HepG2 (cell line): ENCODE measurements around the gene ARVCF. TPM values are rescaled to one million over a fixed set of nuclear protein-coding genes. Genes with fewer than 3 reads are reported as not detected.

Source experiments
- ASH2L ChIP-seq: fragments of 300-600, 200-600 bp; sonication (generic); IDR thresholded peaks from 2 replicates; pipeline ENCODE4 v1.7.0; 2017; ENCODE audit warnings: low read depth, mild to moderate bottlenecking, moderate library complexity, mixed read lengths, low read length; ENCODE audit not compliant: insufficient read length
- CCDC6 ChIP-seq: sonication (generic); formaldehyde crosslinking; IDR thresholded peaks from 2 replicates; pipeline ENCODE4 v1.8.1; 2022; ENCODE audit warnings: mild to moderate bottlenecking, missing genetic modification reagents, moderate library complexity
- DMAP1 ChIP-seq: IDR thresholded peaks from 2 replicates; pipeline ENCODE4 v1.6.1; 2016
- FOXJ3 ChIP-seq: sonication (generic); formaldehyde crosslinking; IDR thresholded peaks from 2 replicates; pipeline ENCODE4 v1.4.0; 2020; ENCODE audit warnings: missing genetic modification reagents, mild to moderate bottlenecking, borderline replicate concordance
- HDAC6 ChIP-seq: fragments of 200-600 bp; sonication (generic); IDR thresholded peaks from 2 replicates; pipeline ENCODE4 v1.7.0; 2017; ENCODE audit warnings: mild to moderate bottlenecking, antibody characterized with exemption, low read length, low read depth
- MTF2 ChIP-seq: sonication (generic); formaldehyde crosslinking; IDR thresholded peaks from 2 replicates; pipeline ENCODE4 v1.5.0; 2020; ENCODE audit warnings: missing genetic modification reagents, borderline replicate concordance
- MYC ChIP-seq: sonication (generic); formaldehyde crosslinking; IDR thresholded peaks from 2 replicates; pipeline ENCODE4 v1.9.0; 2021; ENCODE audit warnings: missing genetic modification reagents, borderline replicate concordance
- SRF ChIP-seq: IDR thresholded peaks from 2 replicates; pipeline ENCODE4 v1.6.1; 2011; ENCODE audit warnings: mild to moderate bottlenecking, low read depth, low read length, moderate library complexity
- ZNF383 ChIP-seq: sonication (generic); formaldehyde crosslinking; IDR thresholded peaks from 2 replicates; pipeline ENCODE4 v1.4.0; 2020; ENCODE audit warnings: missing genetic modification reagents, mild to moderate bottlenecking, borderline replicate concordance
- ZNF776 ChIP-seq: sonication (generic); formaldehyde crosslinking; IDR thresholded peaks from 2 replicates; pipeline ENCODE4 v1.4.0; 2020; ENCODE audit warnings: mild to moderate bottlenecking, missing genetic modification reagents
- polyA plus RNA-seq, 8 experiments: library from polyadenylated mRNA; depleted of rRNA in 3 of 8; stranded (reverse) in 7 of 8; unstranded in 1 of 8; fragments of >200 nt; fragmentation: Illumina TruSeq in 4 of 8; extraction: Trizol in 4 of 8; gene quantifications; 2 replicates each; pipeline versions ENCODE4 v1.2.1 to v1.2.3, GENCODE V29; 2011 to 2016; ENCODE audit warnings: low read depth in 4 of 8, missing spikeins in 1 of 8, mixed read lengths in 1 of 8; ENCODE audit not compliant: insufficient read depth in 1 of 8
- total RNA-seq, 5 experiments: library from RNA; depleted of rRNA; stranded (reverse); fragments of >200 nt; fragmentation: Illumina TruSeq; extraction: Trizol; gene quantifications; 2 replicates each; pipeline ENCODE4 v1.2.3, GENCODE V29; 2016; ENCODE audit warnings: low read depth in 1 of 5
- TF ChIP-seq, protein P1 (sequence below): sonication (generic); formaldehyde crosslinking; IDR thresholded peaks from 2 replicates; pipeline ENCODE4 v1.4.0; 2020; ENCODE audit warnings: missing genetic modification reagents; ENCODE audit errors: not compliant biosample characterization
- TF ChIP-seq, protein P2 (sequence below): sonication (generic); formaldehyde crosslinking; IDR thresholded peaks from 2 replicates; pipeline ENCODE4 v1.9.0; 2021; ENCODE audit warnings: missing genetic modification reagents, borderline replicate concordance
- TF ChIP-seq, protein P3 (sequence below): sonication (generic); formaldehyde crosslinking; IDR thresholded peaks from 2 replicates; pipeline ENCODE4 v1.4.0; 2020; ENCODE audit warnings: missing genetic modification reagents, borderline replicate concordance

Gene ARVCF
- total and polyA plus RNA-seq, 2 of the 13 experiments (the other 11 are each of a cell fraction or from before 2014, with no cell fraction given) = 16.4 to 17.7 TPM

DNA sequence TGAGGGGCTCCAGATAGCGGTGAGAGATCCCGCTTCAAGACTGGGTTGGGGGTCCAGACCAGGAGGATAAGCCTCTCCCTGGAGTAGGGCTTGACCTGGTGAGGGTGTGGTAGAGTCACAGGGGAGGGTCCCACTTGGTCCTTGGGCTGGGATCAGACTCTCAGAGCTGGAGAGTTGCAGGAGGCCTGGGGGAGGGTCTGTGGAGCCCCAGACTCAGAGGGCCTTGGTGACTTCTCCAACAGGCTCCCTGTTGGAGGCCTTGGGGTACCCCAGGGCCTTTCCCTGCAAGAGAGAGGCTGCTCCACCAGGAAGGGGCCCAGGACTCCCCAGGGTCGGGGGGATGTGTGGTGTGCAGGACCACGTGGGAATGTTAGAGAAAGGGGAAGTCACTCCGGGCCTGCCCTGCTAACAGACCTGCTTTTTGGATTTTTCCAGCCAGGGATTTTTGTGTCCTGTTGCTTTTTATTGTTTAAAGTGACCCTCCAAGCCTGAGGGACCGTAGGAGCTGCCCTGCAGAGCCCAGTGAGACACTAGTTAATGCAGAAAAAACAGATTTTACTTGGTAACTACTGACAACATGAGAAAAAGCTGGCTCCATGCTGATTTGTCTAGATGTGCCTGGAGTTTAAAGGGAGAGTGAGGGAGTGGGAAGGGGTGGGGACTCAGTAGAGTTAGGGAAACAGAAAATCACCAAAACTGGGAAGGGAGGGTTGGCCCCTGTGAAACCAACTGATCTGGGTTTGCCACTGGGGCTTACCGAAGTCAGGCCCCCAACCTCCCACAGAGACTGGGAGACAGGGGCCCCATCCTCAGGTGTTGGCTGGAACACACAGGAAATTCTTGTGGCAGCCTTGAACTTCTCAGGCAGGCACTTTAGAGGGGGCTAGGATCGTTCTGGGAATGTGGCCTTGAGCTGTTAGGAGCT is 74.2 kb downstream of the ARVCF start (continued):
- TF ChIP-seq, protein P1, sequence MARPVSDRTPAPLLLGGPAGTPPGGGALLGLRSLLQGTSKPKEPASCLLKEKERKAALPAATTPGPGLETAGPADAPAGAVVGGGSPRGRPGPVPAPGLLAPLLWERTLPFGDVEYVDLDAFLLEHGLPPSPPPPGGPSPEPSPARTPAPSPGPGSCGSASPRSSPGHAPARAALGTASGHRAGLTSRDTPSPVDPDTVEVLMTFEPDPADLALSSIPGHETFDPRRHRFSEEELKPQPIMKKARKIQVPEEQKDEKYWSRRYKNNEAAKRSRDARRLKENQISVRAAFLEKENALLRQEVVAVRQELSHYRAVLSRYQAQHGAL = no peak
- TF ChIP-seq ZNF776 (CRISPR knock-in tag) = no peak
- TF ChIP-seq DMAP1 (CRISPR knock-in tag) = peak; percentile 44; the same call in 1 of the 2 replicates
- TF ChIP-seq ZNF383 = no peak
- no peak; the same call in 1 of the 2 replicates for TF ChIP-seq MYC
- TF ChIP-seq SRF = no peak
- peak; percentile 59; the same call in 1 of the 2 replicates for TF ChIP-seq CCDC6 (CRISPR knock-in tag)
- TF ChIP-seq FOXJ3 (CRISPR knock-in tag) = no peak
- TF ChIP-seq HDAC6 = no peak
- TF ChIP-seq, protein P2, sequence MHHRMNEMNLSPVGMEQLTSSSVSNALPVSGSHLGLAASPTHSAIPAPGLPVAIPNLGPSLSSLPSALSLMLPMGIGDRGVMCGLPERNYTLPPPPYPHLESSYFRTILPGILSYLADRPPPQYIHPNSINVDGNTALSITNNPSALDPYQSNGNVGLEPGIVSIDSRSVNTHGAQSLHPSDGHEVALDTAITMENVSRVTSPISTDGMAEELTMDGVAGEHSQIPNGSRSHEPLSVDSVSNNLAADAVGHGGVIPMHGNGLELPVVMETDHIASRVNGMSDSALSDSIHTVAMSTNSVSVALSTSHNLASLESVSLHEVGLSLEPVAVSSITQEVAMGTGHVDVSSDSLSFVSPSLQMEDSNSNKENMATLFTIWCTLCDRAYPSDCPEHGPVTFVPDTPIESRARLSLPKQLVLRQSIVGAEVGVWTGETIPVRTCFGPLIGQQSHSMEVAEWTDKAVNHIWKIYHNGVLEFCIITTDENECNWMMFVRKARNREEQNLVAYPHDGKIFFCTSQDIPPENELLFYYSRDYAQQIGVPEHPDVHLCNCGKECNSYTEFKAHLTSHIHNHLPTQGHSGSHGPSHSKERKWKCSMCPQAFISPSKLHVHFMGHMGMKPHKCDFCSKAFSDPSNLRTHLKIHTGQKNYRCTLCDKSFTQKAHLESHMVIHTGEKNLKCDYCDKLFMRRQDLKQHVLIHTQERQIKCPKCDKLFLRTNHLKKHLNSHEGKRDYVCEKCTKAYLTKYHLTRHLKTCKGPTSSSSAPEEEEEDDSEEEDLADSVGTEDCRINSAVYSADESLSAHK (CRISPR knock-in tag) = no peak
- TF ChIP-seq, protein P3, sequence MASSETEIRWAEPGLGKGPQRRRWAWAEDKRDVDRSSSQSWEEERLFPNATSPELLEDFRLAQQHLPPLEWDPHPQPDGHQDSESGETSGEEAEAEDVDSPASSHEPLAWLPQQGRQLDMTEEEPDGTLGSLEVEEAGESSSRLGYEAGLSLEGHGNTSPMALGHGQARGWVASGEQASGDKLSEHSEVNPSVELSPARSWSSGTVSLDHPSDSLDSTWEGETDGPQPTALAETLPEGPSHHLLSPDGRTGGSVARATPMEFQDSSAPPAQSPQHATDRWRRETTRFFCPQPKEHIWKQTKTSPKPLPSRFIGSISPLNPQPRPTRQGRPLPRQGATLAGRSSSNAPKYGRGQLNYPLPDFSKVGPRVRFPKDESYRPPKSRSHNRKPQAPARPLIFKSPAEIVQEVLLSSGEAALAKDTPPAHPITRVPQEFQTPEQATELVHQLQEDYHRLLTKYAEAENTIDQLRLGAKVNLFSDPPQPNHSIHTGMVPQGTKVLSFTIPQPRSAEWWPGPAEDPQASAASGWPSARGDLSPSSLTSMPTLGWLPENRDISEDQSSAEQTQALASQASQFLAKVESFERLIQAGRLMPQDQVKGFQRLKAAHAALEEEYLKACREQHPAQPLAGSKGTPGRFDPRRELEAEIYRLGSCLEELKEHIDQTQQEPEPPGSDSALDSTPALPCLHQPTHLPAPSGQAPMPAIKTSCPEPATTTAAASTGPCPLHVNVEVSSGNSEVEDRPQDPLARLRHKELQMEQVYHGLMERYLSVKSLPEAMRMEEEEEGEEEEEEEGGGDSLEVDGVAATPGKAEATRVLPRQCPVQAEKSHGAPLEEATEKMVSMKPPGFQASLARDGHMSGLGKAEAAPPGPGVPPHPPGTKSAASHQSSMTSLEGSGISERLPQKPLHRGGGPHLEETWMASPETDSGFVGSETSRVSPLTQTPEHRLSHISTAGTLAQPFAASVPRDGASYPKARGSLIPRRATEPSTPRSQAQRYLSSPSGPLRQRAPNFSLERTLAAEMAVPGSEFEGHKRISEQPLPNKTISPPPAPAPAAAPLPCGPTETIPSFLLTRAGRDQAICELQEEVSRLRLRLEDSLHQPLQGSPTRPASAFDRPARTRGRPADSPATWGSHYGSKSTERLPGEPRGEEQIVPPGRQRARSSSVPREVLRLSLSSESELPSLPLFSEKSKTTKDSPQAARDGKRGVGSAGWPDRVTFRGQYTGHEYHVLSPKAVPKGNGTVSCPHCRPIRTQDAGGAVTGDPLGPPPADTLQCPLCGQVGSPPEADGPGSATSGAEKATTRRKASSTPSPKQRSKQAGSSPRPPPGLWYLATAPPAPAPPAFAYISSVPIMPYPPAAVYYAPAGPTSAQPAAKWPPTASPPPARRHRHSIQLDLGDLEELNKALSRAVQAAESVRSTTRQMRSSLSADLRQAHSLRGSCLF (CRISPR knock-in tag) = no peak
- TF ChIP-seq MTF2 (CRISPR knock-in tag) = no peak
- TF ChIP-seq ASH2L = peak; percentile 7
